WTC11 (cell line): Measurements from ENCODE around the gene PCK2. TPM values are rescaled to one million over a fixed set of nuclear protein-coding genes. Genes with fewer than 3 reads are reported as not detected.

Source experiments
- ATAC-seq: fragments of 200-7000 bp; cut with Tn5 transposase; 2 replicates; pipeline ENCODE4 v1.10.0; 2021; ENCODE audit warnings: mild to moderate bottlenecking, moderate library complexity
- CTCF ChIA-PET: fragments of 300-600 bp; sonication (Branson Sonifier 250); formaldehyde crosslinking; loops from one replicate; lab custom pipeline; 2021; ENCODE audit warnings: antibody characterized with exemption; lab: Charles Lee
- POLR2A ChIA-PET: fragments of 350-600 bp; sonication (Branson Sonifier 250); formaldehyde crosslinking; loops from one replicate; lab custom pipeline; 2021; ENCODE audit warnings: antibody characterized with exemption; lab: Charles Lee
- DNase-seq: peaks from one replicate; pipeline ENCODE4 v3.0.0; 2021; ENCODE audit warnings: low spot score
- H3K27ac Mint-ChIP-seq: 2 replicates; pipeline ENCODE4 v1.8.0; 2021; ENCODE audit warnings: mixed read lengths
- H3K27me3 Mint-ChIP-seq: 2 replicates; pipeline ENCODE4 v1.8.0; 2021; ENCODE audit warnings: low read depth, mild to moderate bottlenecking, moderate library complexity, mixed read lengths
- H3K36me3 Mint-ChIP-seq: 2 replicates; pipeline ENCODE4 v1.8.0; 2021; ENCODE audit warnings: mixed read lengths
- H3K4me1 Mint-ChIP-seq: 2 replicates; pipeline ENCODE4 v1.8.0; 2022; ENCODE audit warnings: mixed read lengths
- H3K4me3 Mint-ChIP-seq: 2 replicates; pipeline ENCODE4 v1.8.0; 2021; ENCODE audit warnings: mild to moderate bottlenecking, moderate library complexity, mixed read lengths
- H3K9me3 Mint-ChIP-seq: 2 replicates; pipeline ENCODE4 v1.8.0; 2021; ENCODE audit warnings: mixed read lengths
- AR ChIP-seq: fragments of 250-450 bp; sonication (Bioruptor Pico); IDR thresholded peaks from 2 replicates; pipeline ENCODE4 v1.9.0; 2021; ENCODE audit warnings: mild to moderate bottlenecking
- CTCF ChIP-seq: fragments of 200-600 bp; IDR thresholded peaks from 2 replicates; pipeline ENCODE4 v1.8.0; 2022; ENCODE audit warnings: antibody characterized with exemption
- E2F4 ChIP-seq: sonication (generic); formaldehyde crosslinking; IDR thresholded peaks from 2 replicates; pipeline ENCODE4 v1.8.1; 2022; ENCODE audit warnings: low read depth, mild to moderate bottlenecking, moderate library complexity, missing genetic modification reagents, borderline replicate concordance
- FOXP1 ChIP-seq: sonication (generic); formaldehyde crosslinking; IDR thresholded peaks from 2 replicates; pipeline ENCODE4 v1.8.0; 2022; ENCODE audit warnings: missing genetic modification reagents, mild to moderate bottlenecking, moderate library complexity, borderline replicate concordance
- FOXP4 ChIP-seq: sonication (generic); formaldehyde crosslinking; IDR thresholded peaks from 2 replicates; pipeline ENCODE4 v1.8.0; 2022; ENCODE audit warnings: mild to moderate bottlenecking, missing genetic modification reagents
- JUN ChIP-seq: sonication (generic); formaldehyde crosslinking; IDR thresholded peaks from 2 replicates; pipeline ENCODE4 v1.8.0; 2023; ENCODE audit warnings: mild to moderate bottlenecking, missing genetic modification reagents
- MXD4 ChIP-seq: fragments of 250-450 bp; sonication (Bioruptor Pico); IDR thresholded peaks from 2 replicates; pipeline ENCODE4 v1.8.0; 2021; ENCODE audit warnings: mild to moderate bottlenecking, moderate library complexity, borderline replicate concordance
- NFE2L1 ChIP-seq: sonication (generic); formaldehyde crosslinking; IDR thresholded peaks from 2 replicates; pipeline ENCODE4 v1.8.1; 2023; ENCODE audit warnings: missing genetic modification reagents
- NR2C2 ChIP-seq: sonication (generic); formaldehyde crosslinking; IDR thresholded peaks from 2 replicates; pipeline ENCODE4 v1.8.0; 2022; ENCODE audit warnings: mild to moderate bottlenecking, missing genetic modification reagents
- TEAD1 ChIP-seq: sonication (generic); formaldehyde crosslinking; IDR thresholded peaks from 2 replicates; pipeline ENCODE4 v1.8.0; 2022; ENCODE audit warnings: mild to moderate bottlenecking, missing genetic modification reagents
- ZBTB21 ChIP-seq: sonication (generic); formaldehyde crosslinking; IDR thresholded peaks from 2 replicates; pipeline ENCODE4 v1.8.1; 2023; ENCODE audit warnings: mild to moderate bottlenecking, missing genetic modification reagents, borderline replicate concordance
- ZNF121 ChIP-seq: sonication (generic); formaldehyde crosslinking; IDR thresholded peaks from 2 replicates; pipeline ENCODE4 v1.8.0; 2023; ENCODE audit warnings: missing genetic modification reagents
- ZNF219 ChIP-seq: sonication (generic); formaldehyde crosslinking; IDR thresholded peaks from 2 replicates; pipeline ENCODE4 v1.8.0; 2023; ENCODE audit warnings: missing genetic modification reagents, mild to moderate bottlenecking, borderline replicate concordance
- ZNF232 ChIP-seq: sonication (generic); formaldehyde crosslinking; IDR thresholded peaks from 2 replicates; pipeline ENCODE4 v1.8.0; 2022; ENCODE audit warnings: mild to moderate bottlenecking, missing genetic modification reagents
- ZNF263 ChIP-seq: sonication (generic); formaldehyde crosslinking; IDR thresholded peaks from 2 replicates; pipeline ENCODE4 v1.8.1; 2022; ENCODE audit warnings: low read depth, mild to moderate bottlenecking, moderate library complexity, missing genetic modification reagents
- ZNF532 ChIP-seq: fragments of 250-450 bp; sonication (Bioruptor Pico); IDR thresholded peaks from 2 replicates; pipeline ENCODE4 v1.9.0; 2021; ENCODE audit warnings: mild to moderate bottlenecking, borderline replicate concordance
- total RNA-seq: library from RNA; stranded (reverse); gene quantifications from 3 replicates; pipeline ENCODE4 v1.2.3, GENCODE V29; 2021

Gene PCK2
- total RNA-seq, 1 experiment from 2014 or later: 67.0 TPM

- ATAC-seq (no peak), DNase-seq (no peak)
- Mint-ChIP-seq H3K27ac (no peak overlapping the region), H3K27me3 (no peaks in the 10 kb centered on the region), H3K9me3 (no peaks in the 10 kb centered on the region), H3K4me1 (peaks cover 13% of the 10 kb centered on the region), H3K36me3 (no peaks in the 10 kb centered on the region), H3K4me3 (no peak overlapping the region)
- ChIA-PET POLR2A (interaction anchor here (3.6 kb wide), 1 partner anchor 37 kb away, joined by 38 read pairs; the partner anchor contains the start of gene PCK2), CTCF (interaction anchor here (0.8 to 4.9 kb wide), 9 partner anchors 11 to 215 kb away, joined by 3 to 320 read pairs (median 19); partner anchors contain the start of genes DCAF11, IRF9, NRL and PCK2)
- TF ChIP-seq FOXP1 (CRISPR knock-in tag) (no peak), NFE2L1 (CRISPR knock-in tag) (no peak), MXD4 (CRISPR knock-in tag) (no peak), JUN (no peak), FOXP4 (CRISPR knock-in tag) (no peak), ZNF532 (CRISPR knock-in tag) (no peak), ZBTB21 (CRISPR knock-in tag) (no peak), CTCF (no peak), ZNF121 (CRISPR knock-in tag) (no peak), NR2C2 (CRISPR knock-in tag) (no peak), E2F4 (CRISPR knock-in tag) (no peak), ZNF219 (CRISPR knock-in tag) (no peak), AR (CRISPR knock-in tag) (no peak), ZNF263 (CRISPR knock-in tag) (no peak), ZNF232 (CRISPR knock-in tag) (no peak), TEAD1 (no peak)
These were observed 37.3 kb upstream of the PCK2 start for GRCh38 chr14:24056800-24057184.
